K562 (cell line): ENCODE results near the gene VPS35L. TPM values are rescaled to one million over a fixed set of nuclear protein-coding genes. Genes with fewer than 3 reads are reported as not detected.

ENCODE experiments used
- C11orf30 ChIP-seq: fragments of 450-650 bp; IDR thresholded peaks from 2 replicates; pipeline ENCODE4 v1.6.1; 2016; ENCODE audit warnings: low read depth, mild to moderate bottlenecking
- CREM ChIP-seq: IDR thresholded peaks from 2 replicates; pipeline ENCODE4 v1.6.1; 2014; ENCODE audit warnings: antibody characterized with exemption, low read depth
- GABPB2 ChIP-seq: fragments of 250-450 bp; sonication (Bioruptor Pico); conservative IDR thresholded peaks from 2 replicates; pipeline ENCODE4 v1.5.1; 2021; ENCODE audit warnings: mild to moderate bottlenecking
- HMG20B ChIP-seq: fragments of 250-450 bp; sonication (Bioruptor Pico); IDR thresholded peaks from 2 replicates; pipeline ENCODE4 v1.5.0; 2021; ENCODE audit warnings: mild to moderate bottlenecking
- POLR3G ChIP-seq: IDR thresholded peaks from 2 replicates; pipeline ENCODE4 v1.6.1; 2011; ENCODE audit not compliant: insufficient read length, insufficient replicate concordance; ENCODE audit errors: extremely low read depth
- RBFOX2 ChIP-seq: fragments of 200-400 bp; formaldehyde crosslinking; IDR thresholded peaks from 2 replicates; pipeline ENCODE4 v1.6.1; 2017; ENCODE audit warnings: low read depth, mild to moderate bottlenecking, low read length, moderate library complexity
- TARDBP ChIP-seq: fragments of 450-650 bp; IDR thresholded peaks from 2 replicates; pipeline ENCODE4 v1.6.1; 2016
- ZBTB11 ChIP-seq, 3 experiments: fragments of 200-800 bp in 1 of 3; fragments of 250-450 bp in 1 of 3; fragments of 450-650 bp in 1 of 3; sonication (Bioruptor Pico) in 1 of 3; sonication (Bioruptor generic) in 1 of 3; formaldehyde crosslinking in 1 of 3; IDR thresholded peaks; 2 replicates each; pipeline versions ENCODE4 v1.6.1 to v1.8.0; 2016 to 2022; ENCODE audit warnings: mild to moderate bottlenecking in 2 of 3, missing genetic modification characterization in 2 of 3, missing compliant biosample characterization in 1 of 3, moderate library complexity in 1 of 3
- ZBTB40 ChIP-seq, 2 experiments: fragments of 450-650 bp in 1 of 2; sonication (generic) in 1 of 2; formaldehyde crosslinking in 1 of 2; IDR thresholded peaks; 2 replicates each; pipeline versions ENCODE4 v1.7.1 to v1.9.0; 2016 to 2022; ENCODE audit warnings: inconsistent platforms in 1 of 2, mild to moderate bottlenecking in 1 of 2, missing genetic modification reagents in 1 of 2
- ZNF217 ChIP-seq: sonication (generic); formaldehyde crosslinking; IDR thresholded peaks from 2 replicates; pipeline ENCODE4 v1.8.0; 2022; ENCODE audit warnings: mild to moderate bottlenecking, missing genetic modification reagents
- ZNF431 ChIP-seq: sonication (generic); formaldehyde crosslinking; IDR thresholded peaks from 2 replicates; pipeline ENCODE4 v1.8.0; 2022; ENCODE audit warnings: mild to moderate bottlenecking, missing genetic modification reagents
- polyA plus RNA-seq, 8 experiments: library from polyadenylated mRNA; depleted of rRNA in 4 of 8; stranded (reverse) in 5 of 8; unstranded in 3 of 8; fragments of >200 nt; fragmentation: Nextera tagmentation in 2 of 8; fragmentation: Illumina TruSeq in 1 of 8; extraction: Ambion mirVana in 2 of 8; extraction: Trizol in 1 of 8; gene quantifications; 2 replicates each; pipeline versions ENCODE4 v1.2.1 to v1.2.3, GENCODE V29; 2011 to 2014; ENCODE audit warnings: inconsistent platforms in 1 of 8, missing spikeins in 1 of 8
- total RNA-seq, 7 experiments: library from RNA; depleted of rRNA in 6 of 7; stranded (reverse); fragments of >200 nt in 6 of 7; fragmentation: Illumina TruSeq in 2 of 7; extraction: Trizol in 2 of 7; gene quantifications; 2 replicates each; pipeline versions ENCODE4 v1.2.1 to v1.2.3, GENCODE V29; 2011 to 2021; ENCODE audit warnings: low replicate concordance in 1 of 7

VPS35L gene
- total and polyA plus RNA-seq, 9 of the 15 experiments (the other 6 are each of a cell fraction or from before 2014, with no cell fraction given), result 10.2 to 30.4 (median 20.1) TPM

- TF ChIP-seq ZBTB40 (IDR thresholded peaks at IDR 0.05), result peak; percentile 89
- no peak for TF ChIP-seq ZBTB40 (CRISPR knock-in tag; IDR thresholded peaks at IDR 0.05)
- no peak; the same call in 1 of the 2 replicates for TF ChIP-seq ZNF431 (CRISPR knock-in tag)
- no peak for TF ChIP-seq GABPB2 (CRISPR knock-in tag)
- TF ChIP-seq HMG20B, result no peak
- no peak for TF ChIP-seq TARDBP
- peak in 1 of 3 experiments; percentile 91; a peak in 3 of 6 replicates for TF ChIP-seq ZBTB11 (CRISPR knock-in tag; IDR thresholded peaks at IDR 0.05)
- peak; percentile 97 for TF ChIP-seq CREM
- no peak for TF ChIP-seq C11orf30
- peak; percentile 92 for TF ChIP-seq RBFOX2
- TF ChIP-seq POLR3G, result no peak
- no peak for TF ChIP-seq ZNF217
Observed at GRCh38 chr16:19523559-19524355, 31.7 kb upstream of the VPS35L start, which contains the start of gene CCP110 (continued).
